Fibroblast of lung (primary cell): ENCODE data around the gene LKAAEAR1. TPM values are rescaled to one million over a fixed set of nuclear protein-coding genes. Genes with fewer than 3 reads are reported as not detected.

Source experiments
- DNase-seq, 2 donors: peaks; one replicate each; pipeline versions ENCODE4 v3.0.0 to v3.0.0-alpha.2; 2010; ENCODE audit warnings: low read depth in 2 of 2
- H2AFZ ChIP-seq: 2 replicates; pipeline ENCODE4 v1.5.1; 2012; ENCODE audit warnings: low read length, control low read depth, inconsistent platforms
- H3K27ac ChIP-seq: 2 replicates; pipeline ENCODE4 v1.5.1; 2011; ENCODE audit warnings: low read length, control low read depth; ENCODE audit not compliant: insufficient read depth
- H3K27me3 ChIP-seq: 2 replicates; pipeline ENCODE4 v1.5.1; 2011; ENCODE audit warnings: mild to moderate bottlenecking, low read length; ENCODE audit not compliant: control insufficient read depth, insufficient read depth
- H3K36me3 ChIP-seq: 2 replicates; pipeline ENCODE4 v1.5.1; 2011; ENCODE audit warnings: low read length; ENCODE audit not compliant: control insufficient read depth, insufficient read depth
- H3K4me1 ChIP-seq: 2 replicates; pipeline ENCODE4 v1.5.1; 2011; ENCODE audit warnings: low read length; ENCODE audit not compliant: control insufficient read depth, insufficient read depth; ENCODE audit errors: extremely low read depth
- H3K4me2 ChIP-seq: 2 replicates; pipeline ENCODE4 v1.5.1; 2011; ENCODE audit warnings: low read length, control low read depth; ENCODE audit not compliant: insufficient read depth; ENCODE audit errors: extremely low read depth
- H3K4me3 ChIP-seq, 4 experiments: fragments of 200-600 bp in 1 of 4; sonication (generic) in 1 of 4; replicated peaks in 1 of 4; 2 replicates each; pipeline ENCODE4 v1.5.1; 2011 to 2016; ENCODE audit warnings: low read length in 4 of 4, low read depth in 3 of 4, mild to moderate bottlenecking in 3 of 4, control low read depth in 2 of 4, inconsistent platforms in 1 of 4, mixed read lengths in 1 of 4; ENCODE audit not compliant: insufficient read depth in 1 of 4; ENCODE audit errors: control extremely low read depth in 1 of 4
- H3K79me2 ChIP-seq: 2 replicates; pipeline ENCODE4 v1.5.1; 2012; ENCODE audit warnings: mild to moderate bottlenecking, low read length, inconsistent platforms; ENCODE audit not compliant: control insufficient read depth, insufficient read depth
- H3K9ac ChIP-seq: 2 replicates; pipeline ENCODE4 v1.5.1; 2011; ENCODE audit warnings: mild to moderate bottlenecking, low read length, control low read depth; ENCODE audit not compliant: insufficient read depth
- H3K9me3 ChIP-seq: 2 replicates; pipeline ENCODE4 v1.5.1; 2012; ENCODE audit warnings: low read depth, low read length; ENCODE audit not compliant: control insufficient read depth, insufficient read depth
- H4K20me1 ChIP-seq: 2 replicates; pipeline ENCODE4 v1.5.1; 2011; ENCODE audit warnings: low read length; ENCODE audit not compliant: control insufficient read depth, insufficient read depth; ENCODE audit errors: extremely low read depth
- EZH2 ChIP-seq: IDR thresholded peaks from 2 replicates; pipeline ENCODE4 v1.5.1; 2012; ENCODE audit warnings: low read length, control low read depth, mild to moderate bottlenecking; ENCODE audit errors: missing control alignments
- polyA plus RNA-seq, 2 donors: library from polyadenylated mRNA; depleted of rRNA in 1 of 2; stranded (reverse) in 1 of 2; unstranded in 1 of 2; fragments of >200 nt; gene quantifications; 2 replicates each; pipeline ENCODE4 v1.2.1, GENCODE V29; 2011 to 2012; ENCODE audit warnings: missing spikeins in 1 of 2
- total RNA-seq: library from RNA; depleted of rRNA; stranded (reverse); fragments of >200 nt; gene quantifications from 2 replicates; pipeline ENCODE4 v1.2.1, GENCODE V29; 2014
- TF ChIP-seq, protein P1 (sequence below), 2 donors: IDR thresholded peaks in 1 of 2; conservative IDR thresholded peaks in 1 of 2; 1 replicate in 1 of 2; 2 replicates in 1 of 2; pipeline ENCODE4 v1.5.1; 2011 to 2012; ENCODE audit warnings: low read length in 2 of 2, control low read depth in 1 of 2, inconsistent platforms in 1 of 2, low read depth in 1 of 2, mild to moderate bottlenecking in 1 of 2

LKAAEAR1 gene
- total and polyA plus RNA-seq, 2 donors (not counting 1 experiment from before 2014, with no cell fraction given) = not detected

DNA sequence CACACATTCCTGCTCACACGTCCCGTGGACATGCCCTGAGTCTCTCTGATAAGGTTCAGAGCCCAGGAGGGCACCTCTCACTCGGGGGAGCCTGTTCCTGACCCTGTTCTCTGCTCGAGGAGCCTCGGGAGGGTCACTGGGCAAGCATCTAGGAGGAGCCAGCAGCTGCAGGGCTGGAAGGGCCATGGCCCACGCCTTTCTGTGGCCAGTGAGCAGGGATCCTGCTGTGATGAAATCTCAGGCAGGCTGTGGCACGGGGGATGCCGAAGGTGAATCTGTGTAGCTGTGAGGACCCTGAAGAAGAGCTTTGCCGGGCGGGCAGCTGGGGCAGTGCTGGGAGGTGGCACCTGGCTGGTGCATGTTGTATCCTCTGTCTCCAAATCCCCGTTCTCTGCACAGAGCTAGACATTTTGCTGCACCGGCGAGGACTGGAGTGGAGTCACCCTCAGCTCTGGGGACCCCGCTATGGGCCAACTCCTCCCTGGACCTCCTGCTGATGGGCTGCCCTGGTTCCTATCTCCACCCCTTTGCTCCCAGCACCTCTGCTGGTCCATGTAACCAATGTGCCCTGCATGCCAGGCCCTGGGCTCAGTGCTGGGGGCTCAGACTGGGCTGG, 30.3 kb upstream of the LKAAEAR1 start:
- Histone ChIP-seq H3K4me3 (no peak overlapping the region), H4K20me1 (no peaks in the 10 kb centered on the region), H3K4me2 (no peak overlapping the region), H3K27me3 (peaks cover 2% of the 10 kb centered on the region), H2AFZ (no peak overlapping the region), H3K9me3 (no peaks in the 10 kb centered on the region), H3K4me1 (no peaks in the 10 kb centered on the region), H3K36me3 (no peaks in the 10 kb centered on the region), H3K27ac (no peak overlapping the region), H3K79me2 (no peaks in the 10 kb centered on the region), H3K9ac (no peak overlapping the region)
- TF ChIP-seq EZH2 = no peak
- TF ChIP-seq, protein P1, sequence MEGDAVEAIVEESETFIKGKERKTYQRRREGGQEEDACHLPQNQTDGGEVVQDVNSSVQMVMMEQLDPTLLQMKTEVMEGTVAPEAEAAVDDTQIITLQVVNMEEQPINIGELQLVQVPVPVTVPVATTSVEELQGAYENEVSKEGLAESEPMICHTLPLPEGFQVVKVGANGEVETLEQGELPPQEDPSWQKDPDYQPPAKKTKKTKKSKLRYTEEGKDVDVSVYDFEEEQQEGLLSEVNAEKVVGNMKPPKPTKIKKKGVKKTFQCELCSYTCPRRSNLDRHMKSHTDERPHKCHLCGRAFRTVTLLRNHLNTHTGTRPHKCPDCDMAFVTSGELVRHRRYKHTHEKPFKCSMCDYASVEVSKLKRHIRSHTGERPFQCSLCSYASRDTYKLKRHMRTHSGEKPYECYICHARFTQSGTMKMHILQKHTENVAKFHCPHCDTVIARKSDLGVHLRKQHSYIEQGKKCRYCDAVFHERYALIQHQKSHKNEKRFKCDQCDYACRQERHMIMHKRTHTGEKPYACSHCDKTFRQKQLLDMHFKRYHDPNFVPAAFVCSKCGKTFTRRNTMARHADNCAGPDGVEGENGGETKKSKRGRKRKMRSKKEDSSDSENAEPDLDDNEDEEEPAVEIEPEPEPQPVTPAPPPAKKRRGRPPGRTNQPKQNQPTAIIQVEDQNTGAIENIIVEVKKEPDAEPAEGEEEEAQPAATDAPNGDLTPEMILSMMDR (conservative IDR thresholded peaks at IDR 0.05 in 1 of 2, IDR thresholded peaks at IDR 0.05 in 1 of 2; ENCODE audit: low read depth in 1 of 2, low read length in 2 of 2) = no peak
- DNase-seq = no peak

DNA sequence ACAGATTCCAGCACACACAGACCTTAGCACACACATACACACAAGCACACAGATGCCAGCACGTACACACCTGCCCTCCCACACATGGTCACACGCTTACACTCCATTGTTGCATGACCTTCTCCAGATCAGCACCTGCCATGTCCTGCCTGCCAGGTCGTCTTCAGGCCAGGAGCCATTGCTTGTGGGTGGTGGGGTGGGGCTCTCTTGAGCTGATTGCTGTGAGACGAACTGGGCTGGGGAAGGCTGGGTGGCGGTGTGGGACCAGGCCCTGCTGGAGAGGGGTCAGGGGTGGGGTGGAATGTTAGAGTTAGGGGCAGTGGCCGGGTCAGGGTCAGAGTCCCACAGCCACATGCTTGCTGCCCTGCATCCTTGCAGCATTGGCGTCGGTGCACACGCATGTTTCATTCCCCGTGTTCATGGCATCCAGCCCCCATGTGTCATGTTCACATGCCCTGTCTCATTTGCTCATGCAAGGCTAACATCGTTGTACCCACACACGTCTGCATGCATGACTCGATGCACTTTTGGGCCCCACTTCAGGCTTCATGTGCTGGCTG, 29.7 kb upstream of the LKAAEAR1 start:
- H3K4me2 ChIP-seq = no peak overlapping the region
- H3K27ac ChIP-seq = no peak overlapping the region
- no peak overlapping the region for H3K9ac ChIP-seq

DNA sequence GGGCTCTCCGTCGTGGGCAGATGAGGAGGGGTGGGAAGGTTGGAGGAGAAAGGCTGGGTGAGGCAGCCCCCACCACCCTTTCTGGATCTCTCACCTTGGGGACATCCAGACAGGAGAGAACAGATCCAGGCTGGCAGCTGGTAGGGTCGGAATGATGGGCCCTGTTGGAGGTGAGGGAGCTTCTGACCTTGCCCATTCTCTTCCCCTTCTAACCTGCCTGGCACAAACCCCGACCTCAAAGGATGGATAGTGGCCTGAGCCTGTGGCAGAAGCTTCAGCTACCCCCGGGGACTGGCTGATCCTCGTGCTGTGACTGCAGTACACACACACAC, 29.2 kb upstream of the LKAAEAR1 start:
- H4K20me1 ChIP-seq = no peaks in the 10 kb centered on the region
- TF ChIP-seq, protein P1 (conservative IDR thresholded peaks at IDR 0.05 in 1 of 2, IDR thresholded peaks at IDR 0.05 in 1 of 2; ENCODE audit: low read depth in 1 of 2, low read length in 2 of 2) = no peak
- TF ChIP-seq EZH2 = no peak
- no peak overlapping the region for H3K9ac ChIP-seq
- DNase-seq = no peak
- no peak overlapping the region for H3K4me2 ChIP-seq
- no peak overlapping the region for H2AFZ ChIP-seq
- H3K36me3 ChIP-seq = no peaks in the 10 kb centered on the region
- H3K9me3 ChIP-seq = no peaks in the 10 kb centered on the region
- H3K4me3 ChIP-seq = no peak overlapping the region
- H3K27ac ChIP-seq = no peak overlapping the region
- peaks cover 2% of the 10 kb centered on the region for H3K27me3 ChIP-seq
- no peaks in the 10 kb centered on the region for H3K79me2 ChIP-seq
- no peaks in the 10 kb centered on the region for H3K4me1 ChIP-seq

More for the DNA sequence above, 29.7 kb upstream of the LKAAEAR1 start:
- TF ChIP-seq, protein P1 (conservative IDR thresholded peaks at IDR 0.05 in 1 of 2, IDR thresholded peaks at IDR 0.05 in 1 of 2; ENCODE audit: low read depth in 1 of 2, low read length in 2 of 2) = no peak
- no peak for TF ChIP-seq EZH2
- Histone ChIP-seq H3K4me3 (no peak overlapping the region), H3K9me3 (no peaks in the 10 kb centered on the region), H3K27me3 (peaks cover 2% of the 10 kb centered on the region), H4K20me1 (no peaks in the 10 kb centered on the region), H3K36me3 (no peaks in the 10 kb centered on the region), H2AFZ (no peak overlapping the region), H3K4me1 (no peaks in the 10 kb centered on the region), H3K79me2 (no peaks in the 10 kb centered on the region)
- no peak for DNase-seq
